ENCODE results near the gene HHIPL1. TPM values are rescaled to one million over a fixed set of nuclear protein-coding genes. Genes with fewer than 3 reads are reported as not detected.

HHIPL1 gene
- total and polyA plus RNA-seq, 2 of the 8 experiments (the other 6 are each of a cell fraction or from before 2014, with no cell fraction given) = 1.5 to 2.6 TPM

GRCh38 chr14:99662846-99663245 lies 17.9 kb downstream of the HHIPL1 start (continued):
- TF ChIP-seq, protein P1, sequence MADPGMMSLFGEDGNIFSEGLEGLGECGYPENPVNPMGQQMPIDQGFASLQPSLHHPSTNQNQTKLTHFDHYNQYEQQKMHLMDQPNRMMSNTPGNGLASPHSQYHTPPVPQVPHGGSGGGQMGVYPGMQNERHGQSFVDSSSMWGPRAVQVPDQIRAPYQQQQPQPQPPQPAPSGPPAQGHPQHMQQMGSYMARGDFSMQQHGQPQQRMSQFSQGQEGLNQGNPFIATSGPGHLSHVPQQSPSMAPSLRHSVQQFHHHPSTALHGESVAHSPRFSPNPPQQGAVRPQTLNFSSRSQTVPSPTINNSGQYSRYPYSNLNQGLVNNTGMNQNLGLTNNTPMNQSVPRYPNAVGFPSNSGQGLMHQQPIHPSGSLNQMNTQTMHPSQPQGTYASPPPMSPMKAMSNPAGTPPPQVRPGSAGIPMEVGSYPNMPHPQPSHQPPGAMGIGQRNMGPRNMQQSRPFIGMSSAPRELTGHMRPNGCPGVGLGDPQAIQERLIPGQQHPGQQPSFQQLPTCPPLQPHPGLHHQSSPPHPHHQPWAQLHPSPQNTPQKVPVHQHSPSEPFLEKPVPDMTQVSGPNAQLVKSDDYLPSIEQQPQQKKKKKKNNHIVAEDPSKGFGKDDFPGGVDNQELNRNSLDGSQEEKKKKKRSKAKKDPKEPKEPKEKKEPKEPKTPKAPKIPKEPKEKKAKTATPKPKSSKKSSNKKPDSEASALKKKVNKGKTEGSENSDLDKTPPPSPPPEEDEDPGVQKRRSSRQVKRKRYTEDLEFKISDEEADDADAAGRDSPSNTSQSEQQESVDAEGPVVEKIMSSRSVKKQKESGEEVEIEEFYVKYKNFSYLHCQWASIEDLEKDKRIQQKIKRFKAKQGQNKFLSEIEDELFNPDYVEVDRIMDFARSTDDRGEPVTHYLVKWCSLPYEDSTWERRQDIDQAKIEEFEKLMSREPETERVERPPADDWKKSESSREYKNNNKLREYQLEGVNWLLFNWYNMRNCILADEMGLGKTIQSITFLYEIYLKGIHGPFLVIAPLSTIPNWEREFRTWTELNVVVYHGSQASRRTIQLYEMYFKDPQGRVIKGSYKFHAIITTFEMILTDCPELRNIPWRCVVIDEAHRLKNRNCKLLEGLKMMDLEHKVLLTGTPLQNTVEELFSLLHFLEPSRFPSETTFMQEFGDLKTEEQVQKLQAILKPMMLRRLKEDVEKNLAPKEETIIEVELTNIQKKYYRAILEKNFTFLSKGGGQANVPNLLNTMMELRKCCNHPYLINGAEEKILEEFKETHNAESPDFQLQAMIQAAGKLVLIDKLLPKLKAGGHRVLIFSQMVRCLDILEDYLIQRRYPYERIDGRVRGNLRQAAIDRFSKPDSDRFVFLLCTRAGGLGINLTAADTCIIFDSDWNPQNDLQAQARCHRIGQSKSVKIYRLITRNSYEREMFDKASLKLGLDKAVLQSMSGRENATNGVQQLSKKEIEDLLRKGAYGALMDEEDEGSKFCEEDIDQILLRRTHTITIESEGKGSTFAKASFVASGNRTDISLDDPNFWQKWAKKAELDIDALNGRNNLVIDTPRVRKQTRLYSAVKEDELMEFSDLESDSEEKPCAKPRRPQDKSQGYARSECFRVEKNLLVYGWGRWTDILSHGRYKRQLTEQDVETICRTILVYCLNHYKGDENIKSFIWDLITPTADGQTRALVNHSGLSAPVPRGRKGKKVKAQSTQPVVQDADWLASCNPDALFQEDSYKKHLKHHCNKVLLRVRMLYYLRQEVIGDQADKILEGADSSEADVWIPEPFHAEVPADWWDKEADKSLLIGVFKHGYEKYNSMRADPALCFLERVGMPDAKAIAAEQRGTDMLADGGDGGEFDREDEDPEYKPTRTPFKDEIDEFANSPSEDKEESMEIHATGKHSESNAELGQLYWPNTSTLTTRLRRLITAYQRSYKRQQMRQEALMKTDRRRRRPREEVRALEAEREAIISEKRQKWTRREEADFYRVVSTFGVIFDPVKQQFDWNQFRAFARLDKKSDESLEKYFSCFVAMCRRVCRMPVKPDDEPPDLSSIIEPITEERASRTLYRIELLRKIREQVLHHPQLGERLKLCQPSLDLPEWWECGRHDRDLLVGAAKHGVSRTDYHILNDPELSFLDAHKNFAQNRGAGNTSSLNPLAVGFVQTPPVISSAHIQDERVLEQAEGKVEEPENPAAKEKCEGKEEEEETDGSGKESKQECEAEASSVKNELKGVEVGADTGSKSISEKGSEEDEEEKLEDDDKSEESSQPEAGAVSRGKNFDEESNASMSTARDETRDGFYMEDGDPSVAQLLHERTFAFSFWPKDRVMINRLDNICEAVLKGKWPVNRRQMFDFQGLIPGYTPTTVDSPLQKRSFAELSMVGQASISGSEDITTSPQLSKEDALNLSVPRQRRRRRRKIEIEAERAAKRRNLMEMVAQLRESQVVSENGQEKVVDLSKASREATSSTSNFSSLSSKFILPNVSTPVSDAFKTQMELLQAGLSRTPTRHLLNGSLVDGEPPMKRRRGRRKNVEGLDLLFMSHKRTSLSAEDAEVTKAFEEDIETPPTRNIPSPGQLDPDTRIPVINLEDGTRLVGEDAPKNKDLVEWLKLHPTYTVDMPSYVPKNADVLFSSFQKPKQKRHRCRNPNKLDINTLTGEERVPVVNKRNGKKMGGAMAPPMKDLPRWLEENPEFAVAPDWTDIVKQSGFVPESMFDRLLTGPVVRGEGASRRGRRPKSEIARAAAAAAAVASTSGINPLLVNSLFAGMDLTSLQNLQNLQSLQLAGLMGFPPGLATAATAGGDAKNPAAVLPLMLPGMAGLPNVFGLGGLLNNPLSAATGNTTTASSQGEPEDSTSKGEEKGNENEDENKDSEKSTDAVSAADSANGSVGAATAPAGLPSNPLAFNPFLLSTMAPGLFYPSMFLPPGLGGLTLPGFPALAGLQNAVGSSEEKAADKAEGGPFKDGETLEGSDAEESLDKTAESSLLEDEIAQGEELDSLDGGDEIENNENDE (IDR thresholded peaks at IDR 0.05; ENCODE audit: insufficient replicate concordance, low read length) = no peak
- TF ChIP-seq SIX5 (IDR thresholded peaks at IDR 0.05; ENCODE audit: low read depth, low read length) (no peak), SP1 (IDR thresholded peaks at IDR 0.05; ENCODE audit: low read depth, low read length) (no peak), BACH1 (IDR thresholded peaks at IDR 0.05; ENCODE audit: low read length) (no peak), CBX8 (IDR thresholded peaks at IDR 0.05; ENCODE audit: borderline replicate concordance, low read depth, low read length) (no peak), ZNF274 (IDR thresholded peaks at IDR 0.05; ENCODE audit: borderline replicate concordance, extremely low read depth, low read length) (no peak), EZH2 (IDR thresholded peaks at IDR 0.05; ENCODE audit: low read depth, low read length, severe bottlenecking) (no peak), CHD2 (IDR thresholded peaks at IDR 0.05; ENCODE audit: low read length) (no peak), HDAC2 (IDR thresholded peaks at IDR 0.05; ENCODE audit: borderline replicate concordance in 1 of 2, low read depth in 2 of 2, low read length in 2 of 2) (no peak), TEAD4 (IDR thresholded peaks at IDR 0.05; ENCODE audit: low read depth, low read length) (no peak)
- TF ChIP-seq, protein P2, sequence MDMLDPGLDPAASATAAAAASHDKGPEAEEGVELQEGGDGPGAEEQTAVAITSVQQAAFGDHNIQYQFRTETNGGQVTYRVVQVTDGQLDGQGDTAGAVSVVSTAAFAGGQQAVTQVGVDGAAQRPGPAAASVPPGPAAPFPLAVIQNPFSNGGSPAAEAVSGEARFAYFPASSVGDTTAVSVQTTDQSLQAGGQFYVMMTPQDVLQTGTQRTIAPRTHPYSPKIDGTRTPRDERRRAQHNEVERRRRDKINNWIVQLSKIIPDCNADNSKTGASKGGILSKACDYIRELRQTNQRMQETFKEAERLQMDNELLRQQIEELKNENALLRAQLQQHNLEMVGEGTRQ (IDR thresholded peaks at IDR 0.05; ENCODE audit: low read length) = no peak

All from H1 (cell line).